ENCODE results near the gene ELP5.

GRCh38 chr17:7241783-7242716, 10.0 kb upstream of the ELP5 start, which contains the start of gene GABARAP:
- TF ChIP-seq CTCF (IDR thresholded peaks at IDR 0.05) (no peak), EZH2 (IDR thresholded peaks at IDR 0.05; ENCODE audit: borderline replicate concordance, insufficient read depth, low read depth, low read length, poor library complexity, severe bottlenecking) (no peak)

Data from B cell (primary cell).